ENCODE measurements around the gene SUGP1. TPM values are rescaled to one million over a fixed set of nuclear protein-coding genes. Genes with fewer than 3 reads are reported as not detected.

SUGP1 gene
- polyA plus RNA-seq, 1 donor (not counting 4 experiments of a cell fraction or from before 2014, with no cell fraction given) = 28.6 TPM

- H4K20me1 ChIP-seq (ENCODE audit: control insufficient read depth, extremely low read depth, insufficient read depth, low read length) = no peaks in the 10 kb centered on the region
- no peak overlapping the region for H3K4me3 ChIP-seq (ENCODE audit: control insufficient read depth in 2 of 3, extremely low read depth in 1 of 3, insufficient read depth in 2 of 3, low read depth in 1 of 3, low read length in 3 of 3)
- H3K36me3 ChIP-seq (ENCODE audit: control insufficient read depth in 2 of 2, extremely low read depth in 1 of 2, insufficient read depth in 2 of 2, low read length in 2 of 2) = peaks cover 13 to 28% of the 10 kb centered on the region in 2 experiments
- no peak for FAIRE-seq
- dilution Hi-C loops (cut with MboI; ENCODE audit: extremely low pct_ligation_motif_present, low sequenced_read_pairs) = no loop called here
- no peaks in the 10 kb centered on the region for H3K27me3 ChIP-seq (ENCODE audit: control insufficient read depth, extremely low read depth, insufficient read depth, low read length)
- DNase-seq (ENCODE audit: low read depth, low spot score) = no peak
- no peak overlapping the region for H2AFZ ChIP-seq (ENCODE audit: control insufficient read depth, low read length)
- no peaks in the 10 kb centered on the region for H3K79me2 ChIP-seq (ENCODE audit: control insufficient read depth, insufficient read depth, low read length)
- no peak for TF ChIP-seq EZH2 (IDR thresholded peaks at IDR 0.05; ENCODE audit: low read length)
- no peak for TF ChIP-seq CTCF (optimal IDR thresholded peaks at IDR 0.05 in 1 of 3, IDR thresholded peaks at IDR 0.05 in 1 of 3, conservative IDR thresholded peaks at IDR 0.05 in 1 of 3; ENCODE audit: extremely low read depth in 1 of 3, insufficient read depth in 2 of 3, low read length in 3 of 3)
- no peak overlapping the region for H3K4me2 ChIP-seq (ENCODE audit: control insufficient read depth, extremely low read depth, insufficient read depth, low read depth, low read length)
- H3K9me1 ChIP-seq (ENCODE audit: control insufficient read depth, extremely low read depth, insufficient read depth, low read length) = no peaks in the 10 kb centered on the region
- no peak overlapping the region for H3K27ac ChIP-seq (ENCODE audit: control insufficient read depth, insufficient read depth, low read length)
- H3K9me3 ChIP-seq (ENCODE audit: control insufficient read depth, low read depth, low read length) = no peaks in the 10 kb centered on the region
- H3K4me1 ChIP-seq (ENCODE audit: control insufficient read depth, extremely low read depth, insufficient read depth, low read length) = peaks cover 2% of the 10 kb centered on the region
- H3K9ac ChIP-seq (ENCODE audit: control insufficient read depth, extremely low read depth, insufficient read depth, low read length) = no peak overlapping the region
These were observed 36.2 kb upstream of the SUGP1 start for GRCh38 chr19:19356500-19356899.

GRCh38 chr19:19355606-19356139, 35.4 kb upstream of the SUGP1 start:
- H4K20me1 ChIP-seq (ENCODE audit: control insufficient read depth, extremely low read depth, insufficient read depth, low read length) = no peaks in the 10 kb centered on the region
- DNase-seq (ENCODE audit: low read depth, low spot score) = no peak
- H3K27ac ChIP-seq (ENCODE audit: control insufficient read depth, insufficient read depth, low read length) = no peak overlapping the region
- dilution Hi-C loops (cut with MboI; ENCODE audit: extremely low pct_ligation_motif_present, low sequenced_read_pairs) = no loop called here
- H3K9me3 ChIP-seq (ENCODE audit: control insufficient read depth, low read depth, low read length) = no peaks in the 10 kb centered on the region
- no peaks in the 10 kb centered on the region for H3K9me1 ChIP-seq (ENCODE audit: control insufficient read depth, extremely low read depth, insufficient read depth, low read length)
- peaks cover 13 to 28% of the 10 kb centered on the region in 2 experiments for H3K36me3 ChIP-seq (ENCODE audit: control insufficient read depth in 2 of 2, extremely low read depth in 1 of 2, insufficient read depth in 2 of 2, low read length in 2 of 2)
- H3K4me3 ChIP-seq (ENCODE audit: control insufficient read depth in 2 of 3, extremely low read depth in 1 of 3, insufficient read depth in 2 of 3, low read depth in 1 of 3, low read length in 3 of 3) = no peak overlapping the region
- FAIRE-seq = no peak
- no peaks in the 10 kb centered on the region for H3K27me3 ChIP-seq (ENCODE audit: control insufficient read depth, extremely low read depth, insufficient read depth, low read length)
- no peak overlapping the region for H3K9ac ChIP-seq (ENCODE audit: control insufficient read depth, extremely low read depth, insufficient read depth, low read length)
- no peak overlapping the region for H2AFZ ChIP-seq (ENCODE audit: control insufficient read depth, low read length)
- TF ChIP-seq CTCF (optimal IDR thresholded peaks at IDR 0.05 in 1 of 3, IDR thresholded peaks at IDR 0.05 in 1 of 3, conservative IDR thresholded peaks at IDR 0.05 in 1 of 3; ENCODE audit: extremely low read depth in 1 of 3, insufficient read depth in 2 of 3, low read length in 3 of 3) (no peak), EZH2 (IDR thresholded peaks at IDR 0.05; ENCODE audit: low read length) (no peak)
- H3K4me1 ChIP-seq (ENCODE audit: control insufficient read depth, extremely low read depth, insufficient read depth, low read length) = no peaks in the 10 kb centered on the region
- no peak overlapping the region for H3K4me2 ChIP-seq (ENCODE audit: control insufficient read depth, extremely low read depth, insufficient read depth, low read depth, low read length)
- H3K79me2 ChIP-seq (ENCODE audit: control insufficient read depth, insufficient read depth, low read length) = no peaks in the 10 kb centered on the region
